Measurements from ENCODE around the gene PLEKHG1.
A peak's percentile ranks its signal among the peaks of the same experiment; 100 is the strongest.

Gene PLEKHG1

DNA sequence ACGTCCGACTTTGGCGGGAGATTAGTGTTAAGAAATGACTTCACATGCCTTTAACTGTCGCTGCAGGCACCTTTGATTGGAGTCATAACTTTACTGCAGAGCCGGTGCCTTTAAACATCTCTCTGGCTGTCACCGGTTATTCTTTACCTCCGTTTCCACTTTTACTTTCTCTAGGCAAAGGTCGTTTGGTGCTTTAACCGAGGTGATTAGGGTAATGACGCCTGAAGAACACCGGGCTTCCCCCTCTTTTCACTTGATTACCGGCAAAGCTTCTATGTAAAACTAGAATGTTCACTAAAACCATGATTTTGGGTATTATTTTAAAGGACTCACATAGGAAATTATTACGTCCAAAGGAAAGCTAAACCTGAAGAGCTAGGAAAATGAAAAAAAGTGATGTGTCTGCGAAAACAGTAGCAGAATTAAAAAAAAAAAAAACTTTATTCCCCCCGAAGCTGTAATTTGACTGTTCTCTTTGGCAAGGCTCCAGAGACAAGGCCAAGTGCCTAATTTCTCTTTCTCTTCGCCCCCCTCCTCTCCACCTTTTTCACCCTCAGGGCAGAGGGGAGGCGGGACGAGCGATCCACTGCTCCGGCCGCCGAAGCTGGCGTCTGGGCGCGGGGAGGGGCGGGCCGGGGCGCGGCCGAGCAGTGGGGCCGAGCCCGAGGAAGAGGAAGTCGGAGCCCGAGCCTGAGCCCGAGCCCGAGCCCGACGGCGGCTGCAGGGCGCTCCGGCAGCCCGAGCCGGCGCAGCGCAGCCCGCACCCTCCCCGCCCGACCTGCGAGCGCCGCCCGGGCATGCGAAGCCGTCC, at the start of gene PLEKHG1:
Gene PLEKHG1, plus strand, starts transcription at position 687 of the 811 bp plus-strand sequence. CDS start 133,797 bp downstream, outside the sequence.
- DNase-seq (ENCODE audit: low read depth): peak; percentile 17

DNA sequence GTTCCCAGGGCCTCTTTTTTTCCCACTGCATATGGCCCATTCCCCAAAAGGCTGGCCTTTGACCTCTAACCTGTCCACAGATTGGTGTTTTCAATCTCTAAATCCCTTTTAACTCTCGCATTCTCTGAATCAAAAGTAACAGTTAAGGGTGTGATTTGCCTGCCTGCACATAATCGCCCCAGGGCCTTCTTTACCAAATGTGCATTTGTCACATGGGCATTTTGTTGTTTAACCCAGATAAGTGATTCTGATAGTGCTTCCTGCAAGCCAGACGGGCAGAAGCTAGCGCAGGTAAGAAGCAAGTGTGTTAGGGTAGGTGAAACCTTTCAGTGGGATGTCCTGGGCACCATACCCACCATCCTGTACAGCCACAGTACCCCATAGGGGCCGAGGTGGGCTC, 49.4 kb upstream of the PLEKHG1 start:
- DNase-seq (ENCODE audit: low read depth): no peak

DNA sequence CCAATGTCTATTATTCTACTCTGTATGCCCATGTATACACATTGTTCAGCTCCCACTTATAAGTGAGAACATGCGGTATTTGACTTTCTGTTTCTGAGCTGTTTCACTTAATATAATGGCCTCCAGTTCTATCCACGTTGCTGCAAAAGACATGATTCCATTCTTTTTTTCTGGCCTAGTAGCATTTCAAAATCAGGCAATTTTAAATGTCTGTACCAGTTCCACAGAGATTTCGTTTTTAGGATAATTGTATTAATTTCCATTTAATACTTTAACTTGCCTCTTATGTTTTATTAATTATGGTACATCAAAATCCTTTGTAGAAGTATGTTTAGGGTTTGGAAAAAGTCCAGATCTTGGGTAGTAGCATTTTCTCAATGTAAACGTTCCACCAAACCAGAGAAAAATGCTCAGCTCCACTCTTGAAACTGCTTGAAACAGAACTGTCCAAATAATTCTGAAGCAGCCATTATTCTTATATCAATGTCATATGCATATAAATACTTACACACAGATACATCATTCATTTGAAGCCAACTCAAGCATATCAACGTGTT, 42.6 kb upstream of the PLEKHG1 start:
- DNase-seq (ENCODE audit: low read depth): no peak

DNA sequence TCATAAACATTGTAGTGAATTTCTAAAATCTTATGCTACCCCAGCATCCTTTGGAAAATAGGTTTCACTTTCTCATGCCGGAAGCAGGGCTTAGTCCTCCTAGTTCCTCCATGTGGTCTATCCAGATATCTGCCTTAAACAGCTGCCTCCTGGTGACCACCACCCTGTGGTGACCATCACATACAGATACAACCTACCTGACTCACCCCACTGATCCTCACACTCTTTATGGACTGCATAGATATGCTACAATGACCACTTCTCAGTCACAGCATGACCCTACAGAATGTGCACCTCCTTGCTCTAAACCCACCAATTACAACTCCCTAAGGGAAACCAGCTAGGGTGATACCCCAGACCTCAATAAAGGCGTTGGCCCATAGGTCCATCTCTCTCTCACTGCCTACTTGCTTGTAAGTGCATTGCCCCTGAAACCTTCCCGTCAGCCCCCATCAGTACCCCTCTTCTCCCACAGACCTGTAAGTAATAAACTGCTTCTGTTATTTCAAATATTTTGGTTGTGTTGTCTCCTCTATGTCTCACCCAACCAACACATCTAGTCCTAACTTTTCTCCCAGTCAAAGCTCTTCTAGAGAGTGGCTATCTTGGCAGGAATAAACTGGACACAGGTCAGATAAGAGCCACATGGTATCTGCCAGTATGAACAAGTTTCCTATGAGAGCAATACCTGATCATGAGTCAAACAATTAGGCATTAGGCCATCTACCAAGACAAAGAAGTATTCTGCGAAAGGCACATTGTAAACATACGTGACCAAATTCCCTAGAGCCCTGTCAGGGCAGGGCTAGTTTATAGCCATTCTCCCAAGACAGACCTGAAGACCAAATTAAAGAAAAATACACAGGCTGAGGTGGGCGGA, 39.4 kb upstream of the PLEKHG1 start:
- no peak for DNase-seq (ENCODE audit: low read depth)

DNA sequence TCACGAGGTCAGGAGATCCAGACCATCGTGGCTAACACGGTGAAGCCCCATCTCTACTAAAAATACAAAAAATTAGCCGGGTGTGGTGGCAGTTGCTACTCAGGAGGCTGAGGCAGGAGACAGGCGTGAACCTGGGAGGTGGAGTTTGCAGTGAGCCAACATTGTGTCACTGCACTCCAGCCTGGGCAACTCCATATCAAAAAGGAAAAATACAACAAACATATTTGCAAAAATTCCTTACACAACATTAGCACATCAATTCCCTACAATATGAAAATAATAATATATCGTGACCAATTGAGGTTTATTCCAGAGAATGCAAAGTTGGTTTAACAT, 38.8 kb upstream of the PLEKHG1 start:
- DNase-seq (ENCODE audit: low read depth): no peak

DNA sequence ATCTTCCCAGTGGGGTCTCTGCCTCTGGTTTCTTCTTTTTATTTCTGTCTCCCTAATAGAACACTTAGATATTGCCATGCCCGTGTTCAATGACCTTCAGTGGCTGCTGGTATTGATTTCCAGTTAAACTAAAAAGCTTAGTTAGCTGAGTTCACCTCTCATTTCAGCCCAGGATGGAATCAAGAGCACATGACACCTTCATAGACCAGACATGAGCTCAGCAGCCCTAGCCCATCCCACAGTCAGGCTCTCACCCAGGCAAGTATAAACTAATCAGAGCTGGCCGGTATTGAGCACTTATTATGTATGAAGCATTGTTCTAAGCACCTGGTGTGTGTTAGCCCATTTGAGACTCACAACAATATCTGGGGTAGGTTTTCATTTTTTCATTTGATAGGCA, 33.7 kb upstream of the PLEKHG1 start:
- DNase-seq (ENCODE audit: low read depth): no peak

DNA sequence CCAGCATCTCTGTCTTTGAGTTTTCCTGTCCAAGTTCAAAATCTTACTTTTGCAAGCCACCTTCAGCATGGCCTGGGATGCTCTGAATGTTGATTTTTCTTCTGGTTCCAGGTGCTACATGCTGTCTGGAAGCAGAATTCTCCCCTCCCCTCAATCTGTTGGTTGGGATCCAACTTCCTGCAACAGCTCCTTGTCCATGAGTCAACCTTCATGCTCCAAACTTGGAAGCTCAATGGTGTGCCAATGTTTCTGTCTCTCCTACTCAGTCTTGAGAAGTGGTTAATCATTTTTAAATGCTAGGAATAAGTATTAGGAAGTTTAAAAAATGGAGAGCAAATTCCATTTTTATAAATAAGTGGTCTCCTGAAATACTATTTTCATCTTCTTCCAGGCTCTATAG, 33.2 kb upstream of the PLEKHG1 start:
- DNase-seq (ENCODE audit: low read depth): no peak

DNA sequence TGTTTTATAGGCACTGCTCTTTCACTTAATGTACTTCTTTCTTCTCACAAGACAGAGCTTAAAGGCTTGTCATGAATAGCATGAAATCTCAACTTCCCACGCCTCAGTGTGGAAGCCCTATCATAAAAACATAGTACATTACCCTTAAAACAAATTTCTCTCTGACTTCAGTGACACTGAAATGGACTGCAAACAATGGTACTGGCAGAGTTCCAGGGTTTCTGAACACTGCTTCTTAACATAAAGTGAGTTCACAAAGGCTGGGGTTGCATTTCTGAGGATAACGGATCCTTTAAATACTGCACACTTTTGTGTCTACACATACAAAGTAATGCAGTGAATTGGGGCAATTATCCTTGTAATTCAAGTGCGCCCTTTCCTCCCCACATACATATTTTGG, 32.3 kb upstream of the PLEKHG1 start:
- no peak for DNase-seq (ENCODE audit: low read depth)

DNA sequence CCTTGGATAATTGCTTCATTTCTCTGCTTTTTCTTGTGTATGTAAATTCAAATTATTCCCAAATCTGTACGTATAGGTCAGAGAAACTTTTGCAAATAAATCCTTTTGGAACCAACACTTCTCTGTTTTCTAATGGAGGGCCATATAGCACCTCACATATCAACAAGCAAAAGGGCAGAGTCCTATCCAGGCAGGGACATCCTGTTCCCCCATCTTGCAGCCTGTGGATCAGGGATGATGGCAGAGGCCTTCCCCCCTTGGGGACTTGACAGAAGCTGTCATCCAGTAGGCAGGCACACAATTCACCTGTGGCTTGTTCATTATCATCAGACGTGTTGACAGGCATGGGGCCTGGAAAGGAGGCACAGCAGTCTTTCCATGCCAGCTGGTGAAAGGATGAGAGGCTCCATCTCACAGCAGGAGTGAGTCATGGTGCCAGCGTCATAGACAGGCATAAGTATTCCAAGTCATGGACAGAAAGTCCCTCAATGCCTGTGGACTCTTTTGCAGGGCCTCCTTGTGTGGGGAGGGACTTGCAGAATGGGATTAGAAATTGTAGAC, 31.8 kb upstream of the PLEKHG1 start:
- no peak for DNase-seq (ENCODE audit: low read depth)

DNA sequence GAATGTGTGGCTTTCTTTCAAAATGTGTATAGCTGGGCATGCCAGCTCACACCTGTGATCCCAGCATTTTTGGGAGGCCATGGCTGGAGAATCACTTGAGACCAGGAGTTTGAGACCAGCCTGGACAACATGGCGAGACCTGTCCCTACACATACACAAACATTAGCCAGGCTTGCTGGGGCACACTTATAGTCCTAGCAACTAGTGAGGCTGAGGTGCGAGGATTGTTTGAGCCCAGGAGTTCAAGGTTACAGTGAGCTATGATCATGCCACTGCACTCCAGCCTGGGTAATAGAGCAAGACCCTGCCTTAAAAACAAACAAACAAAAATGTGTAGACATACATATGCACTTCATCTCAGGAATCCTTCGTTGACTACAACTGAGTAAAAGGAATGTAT, 31.1 kb upstream of the PLEKHG1 start:
- no peak for DNase-seq (ENCODE audit: low read depth)

DNA sequence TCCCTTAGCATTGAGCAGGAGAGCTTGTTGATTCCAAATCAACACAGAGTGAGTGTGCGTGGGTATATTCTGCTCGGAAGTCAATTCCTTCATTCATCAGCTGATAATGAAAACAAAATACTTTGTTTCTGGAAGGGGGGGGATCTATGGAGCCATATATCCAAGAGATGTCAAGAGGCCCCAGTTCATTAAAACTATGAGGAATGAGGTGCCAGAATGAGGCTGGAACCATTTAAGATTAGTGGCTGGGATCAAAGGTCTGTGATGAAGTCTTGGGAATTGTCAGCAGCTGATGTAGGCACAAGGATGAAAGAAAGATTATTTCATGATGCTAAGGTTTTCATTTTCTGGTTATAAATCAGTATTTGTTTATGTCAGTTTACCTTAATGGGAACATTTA, 30.5 kb upstream of the PLEKHG1 start:
- no peak for DNase-seq (ENCODE audit: low read depth)

DNA sequence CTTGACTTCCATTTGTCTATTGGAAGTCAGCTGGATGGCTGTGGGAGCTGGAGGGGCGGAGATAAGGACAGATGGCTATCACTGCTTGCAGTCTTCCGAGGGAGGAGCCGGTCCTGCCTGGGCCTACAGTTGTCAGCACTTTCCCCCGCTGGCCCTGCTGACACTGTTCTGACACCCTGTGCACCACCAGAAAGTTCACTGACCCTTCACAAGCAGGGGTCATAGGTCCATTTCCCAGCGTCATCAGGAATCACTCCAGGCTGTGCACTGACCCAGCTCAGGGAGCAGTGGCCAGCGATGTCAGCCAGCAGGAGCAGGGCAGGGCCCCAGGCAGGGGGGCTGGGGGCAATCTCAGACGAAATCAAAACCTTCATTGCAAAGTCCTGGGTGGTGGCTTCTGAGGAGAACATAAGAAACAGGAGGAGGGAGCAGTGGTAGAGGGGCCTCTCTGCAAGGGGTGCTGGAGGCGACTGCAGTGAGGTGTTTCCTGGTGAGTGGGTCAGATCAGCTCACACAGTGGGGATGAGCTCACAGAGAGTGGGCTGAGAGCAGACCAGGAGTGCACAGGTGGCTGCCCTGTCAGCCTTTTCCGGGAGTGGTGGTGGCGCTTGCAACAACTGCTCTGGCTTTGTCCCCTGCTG, 26.5 kb upstream of the PLEKHG1 start:
- no peak for DNase-seq (ENCODE audit: low read depth)

DNA sequence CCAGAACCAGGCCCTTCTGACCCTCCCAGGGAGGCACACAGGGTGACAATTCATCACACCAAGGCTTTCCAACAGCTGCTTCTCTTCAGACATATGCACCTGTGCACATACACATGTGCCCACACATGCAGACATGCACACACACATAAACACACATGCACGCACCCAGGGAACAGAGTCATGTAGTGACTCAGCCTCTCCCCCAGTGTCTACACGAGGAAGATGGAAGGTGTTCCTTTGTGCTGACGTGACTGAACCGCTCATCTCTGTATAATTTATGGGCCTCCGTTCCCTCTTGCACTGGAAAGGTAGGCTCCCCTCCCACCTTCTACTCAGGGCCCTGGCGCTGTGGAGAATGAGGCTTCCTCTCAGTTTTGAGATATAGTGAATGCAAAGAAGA, 23.8 kb upstream of the PLEKHG1 start:
- DNase-seq (ENCODE audit: low read depth): no peak

DNA sequence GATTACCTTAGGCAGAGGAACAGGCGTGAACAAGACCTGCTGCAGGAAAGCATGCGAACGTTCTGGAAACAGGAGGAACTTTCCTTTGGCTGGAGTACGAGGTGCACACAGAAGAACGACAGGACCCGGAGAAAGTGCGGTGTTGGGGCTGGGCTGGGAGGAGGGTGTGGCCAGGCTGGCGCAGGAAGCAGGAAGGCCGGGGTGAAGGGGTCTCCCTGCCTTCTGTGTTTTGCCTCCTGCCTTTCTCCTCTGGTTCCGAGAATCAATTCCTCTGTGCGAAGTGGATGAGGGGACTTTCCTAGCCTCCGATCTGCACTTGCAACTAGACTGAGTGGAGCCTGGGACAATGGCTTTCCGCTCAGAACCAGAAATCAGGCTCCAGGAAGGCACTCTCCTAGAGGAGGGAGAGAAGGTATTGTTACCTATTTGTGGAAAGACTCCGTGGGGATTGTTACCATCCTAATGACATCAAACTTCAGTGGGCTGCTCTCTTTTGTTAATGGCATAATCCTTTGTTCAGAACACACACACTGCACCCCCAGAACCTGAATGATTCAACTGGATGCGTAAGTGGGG, 22.9 kb upstream of the PLEKHG1 start:
- no peak for DNase-seq (ENCODE audit: low read depth)

DNA sequence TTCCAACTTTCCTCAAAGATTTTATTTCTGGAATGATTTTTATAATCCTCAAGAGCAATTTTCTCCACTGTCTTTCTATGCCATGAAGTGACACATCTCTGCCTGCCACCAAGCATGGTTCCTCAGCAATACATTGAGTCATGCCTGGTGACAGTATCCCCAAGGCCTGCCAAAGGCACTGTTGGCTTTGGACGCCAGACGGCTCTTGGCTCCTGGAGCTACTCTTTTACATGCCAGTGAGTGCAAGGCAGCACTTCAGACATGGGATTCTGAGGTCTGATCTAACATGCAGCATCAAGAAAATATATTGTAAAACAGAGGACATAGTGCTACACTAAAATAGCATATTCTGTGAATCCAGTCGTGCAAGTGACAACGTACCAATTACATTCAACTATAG, 20.1 kb upstream of the PLEKHG1 start:
- DNase-seq (ENCODE audit: low read depth): no peak

DNA sequence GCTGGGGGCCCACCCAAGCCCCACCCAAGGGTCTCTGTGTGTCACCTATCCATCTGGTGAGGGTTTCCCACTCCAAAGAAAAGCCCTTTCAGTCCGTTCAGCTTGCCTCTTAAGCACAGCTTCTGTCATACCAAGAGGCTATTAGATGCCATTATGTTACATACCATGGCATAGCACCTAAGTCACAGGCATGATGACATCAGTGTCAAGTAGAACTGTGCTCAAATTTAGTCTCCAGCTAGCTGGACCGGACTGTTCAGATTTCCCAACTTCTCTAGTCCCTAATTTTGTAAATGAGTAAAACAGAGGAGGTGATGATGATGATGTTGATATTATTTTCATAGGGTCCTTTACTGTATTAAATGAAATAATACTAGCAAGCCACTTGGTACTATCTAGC, 19.2 kb upstream of the PLEKHG1 start:
- DNase-seq (ENCODE audit: low read depth): no peak

DNA sequence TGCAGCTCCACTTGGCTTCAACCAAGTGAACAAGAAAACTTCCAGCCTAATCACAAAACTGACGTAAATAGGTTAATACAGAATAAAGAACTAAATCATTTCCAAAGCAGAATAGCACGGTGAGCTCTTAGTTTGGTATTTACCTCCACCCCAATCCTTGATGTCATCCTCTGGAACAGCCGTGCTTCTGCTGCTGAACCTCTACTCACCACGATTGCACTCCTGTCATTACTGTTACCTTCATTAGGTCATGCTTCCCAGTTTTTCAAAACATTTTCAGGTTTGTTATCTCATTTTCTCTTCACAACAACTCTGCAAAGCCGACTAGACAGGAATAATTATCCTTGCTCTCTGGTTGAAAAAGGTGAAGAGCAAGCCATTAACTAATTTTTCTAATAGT, 15.6 kb upstream of the PLEKHG1 start:
- DNase-seq (ENCODE audit: low read depth): no peak

DNA sequence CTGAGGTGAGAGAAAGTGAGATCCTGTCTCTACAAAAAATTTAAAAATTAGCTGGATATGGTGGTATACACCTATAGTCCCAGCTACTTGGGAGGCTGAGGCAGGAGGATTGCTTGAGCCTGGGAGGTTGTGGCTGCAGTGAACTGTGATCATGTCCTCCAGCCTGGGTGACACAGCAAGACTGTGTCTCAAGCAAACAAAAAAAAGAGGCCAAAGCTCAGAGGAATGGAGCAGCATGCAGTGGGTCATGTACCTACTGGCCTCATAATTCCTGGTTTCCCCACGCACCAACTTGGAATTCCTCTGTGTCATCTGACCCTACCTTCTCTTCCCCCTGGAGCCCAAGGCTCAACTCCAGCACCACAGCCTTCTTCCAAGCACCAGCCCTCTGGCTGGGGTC, 15.1 kb upstream of the PLEKHG1 start:
- no peak for DNase-seq (ENCODE audit: low read depth)

DNA sequence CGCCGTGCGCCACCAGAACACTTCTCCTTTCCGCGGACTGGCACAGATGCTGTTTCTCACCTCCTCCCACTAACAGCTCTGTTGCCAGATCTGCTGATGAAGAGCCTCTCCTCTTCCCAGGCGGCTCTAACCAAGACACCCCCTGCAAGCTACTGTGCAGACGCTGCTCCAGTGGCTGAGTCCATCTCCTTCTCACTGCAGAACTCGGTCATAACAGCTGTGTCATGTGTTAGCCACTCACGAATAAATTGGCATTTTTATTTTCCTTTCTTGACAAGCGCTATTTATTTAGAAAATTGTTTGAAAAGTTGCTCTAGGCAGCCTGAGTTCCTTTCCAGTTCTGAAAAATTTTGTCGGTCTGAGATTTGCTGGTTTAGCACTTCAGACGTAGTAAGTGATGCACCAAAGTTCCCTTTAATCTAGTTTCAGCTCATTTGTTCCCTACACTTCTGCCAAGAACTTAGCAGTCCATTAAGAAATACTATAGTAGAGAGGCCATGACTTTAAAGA, 12.8 kb upstream of the PLEKHG1 start:
- DNase-seq (ENCODE audit: low read depth): no peak

DNA sequence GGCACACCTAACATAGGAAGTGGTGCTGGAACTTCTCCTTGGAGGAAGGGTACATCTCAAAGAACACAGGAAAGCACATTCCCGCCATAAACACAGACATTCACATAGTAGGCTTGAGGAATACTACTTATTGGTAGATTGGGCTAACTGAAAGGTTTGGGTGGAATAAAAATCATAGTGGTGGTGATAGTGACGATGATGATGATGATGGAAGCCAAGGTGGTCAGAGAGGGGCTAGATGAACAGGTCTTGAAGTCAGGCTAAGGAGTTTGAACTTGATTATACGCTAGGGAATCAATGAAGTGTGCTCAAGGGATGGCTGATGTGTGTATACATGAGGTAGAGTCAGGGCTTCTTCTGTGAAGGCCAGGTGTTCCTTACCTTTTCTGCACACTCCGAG, 12.0 kb upstream of the PLEKHG1 start:
- no peak for DNase-seq (ENCODE audit: low read depth)

DNA sequence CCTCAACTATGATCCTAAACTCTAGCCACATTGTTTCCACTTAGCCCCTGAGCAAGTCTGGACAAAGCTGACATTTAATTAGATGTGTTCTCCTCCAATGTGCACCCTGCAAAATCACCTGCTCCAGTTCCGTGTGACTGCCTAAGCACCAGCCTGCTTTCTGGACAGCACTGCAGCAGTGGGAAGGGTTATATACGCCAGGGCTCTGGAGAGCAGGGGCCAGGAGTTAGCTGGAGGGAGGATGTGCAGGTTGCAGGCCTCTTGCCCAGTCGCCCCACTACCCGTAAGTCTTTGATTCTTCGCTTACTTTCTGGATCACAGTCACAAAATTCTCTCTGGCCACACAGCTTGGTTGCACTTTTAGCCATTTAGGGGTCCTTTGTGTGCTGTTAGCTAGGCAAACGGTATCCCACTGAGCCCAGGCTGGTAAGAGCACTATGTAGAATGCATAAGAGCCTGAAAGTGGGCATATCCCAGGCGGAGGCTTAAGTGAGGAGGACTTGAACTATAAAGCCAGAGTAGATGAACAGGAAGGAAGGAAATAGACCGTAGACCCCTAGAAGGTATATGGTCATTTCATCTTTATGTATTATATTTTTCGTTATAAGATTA, 10.7 kb upstream of the PLEKHG1 start:
- DNase-seq (ENCODE audit: low read depth): no peak

Data from activated T-cell treated with anti-CD3 and anti-CD28 coated beads for 1 hour (primary cell).